GM12891 (cell line): ENCODE results near the gene NACA.

Experiments used
- DNase-seq: peaks from one replicate; pipeline ENCODE4 v3.0.0; 2011; ENCODE audit warnings: low spot score; ENCODE audit not compliant: insufficient read length
- FAIRE-seq: peaks from 2 replicates; lab custom pipeline; 2011; peaks lifted over from hg19 to GRCh38; lab: Jason Lieb, UNC
- PAX5 ChIP-seq: IDR thresholded peaks from 2 replicates; pipeline ENCODE4 v1.6.1; 2011; ENCODE audit warnings: low read length, moderate library complexity, mild to moderate bottlenecking; ENCODE audit not compliant: insufficient read depth, severe bottlenecking
- POLR2A ChIP-seq: IDR thresholded peaks from 2 replicates; pipeline ENCODE4 v1.6.1; 2011; ENCODE audit warnings: low read depth, low read length, control low read depth
- POLR2AphosphoS5 ChIP-seq: IDR thresholded peaks from 2 replicates; pipeline ENCODE4 v1.6.1; 2011; ENCODE audit warnings: low read depth, low read length, control low read depth
- POU2F2 ChIP-seq: IDR thresholded peaks from 2 replicates; pipeline ENCODE4 v1.6.1; 2011; ENCODE audit warnings: low read depth, mild to moderate bottlenecking, control low read depth, low read length, moderate library complexity
- SPI1 ChIP-seq: IDR thresholded peaks from 2 replicates; pipeline ENCODE4 v1.6.1; 2011; ENCODE audit warnings: low read depth, low read length, control low read depth
- TAF1 ChIP-seq: IDR thresholded peaks from 2 replicates; pipeline ENCODE4 v1.6.1; 2011; ENCODE audit warnings: low read depth, low read length, control low read depth

The NACA gene

DNA sequence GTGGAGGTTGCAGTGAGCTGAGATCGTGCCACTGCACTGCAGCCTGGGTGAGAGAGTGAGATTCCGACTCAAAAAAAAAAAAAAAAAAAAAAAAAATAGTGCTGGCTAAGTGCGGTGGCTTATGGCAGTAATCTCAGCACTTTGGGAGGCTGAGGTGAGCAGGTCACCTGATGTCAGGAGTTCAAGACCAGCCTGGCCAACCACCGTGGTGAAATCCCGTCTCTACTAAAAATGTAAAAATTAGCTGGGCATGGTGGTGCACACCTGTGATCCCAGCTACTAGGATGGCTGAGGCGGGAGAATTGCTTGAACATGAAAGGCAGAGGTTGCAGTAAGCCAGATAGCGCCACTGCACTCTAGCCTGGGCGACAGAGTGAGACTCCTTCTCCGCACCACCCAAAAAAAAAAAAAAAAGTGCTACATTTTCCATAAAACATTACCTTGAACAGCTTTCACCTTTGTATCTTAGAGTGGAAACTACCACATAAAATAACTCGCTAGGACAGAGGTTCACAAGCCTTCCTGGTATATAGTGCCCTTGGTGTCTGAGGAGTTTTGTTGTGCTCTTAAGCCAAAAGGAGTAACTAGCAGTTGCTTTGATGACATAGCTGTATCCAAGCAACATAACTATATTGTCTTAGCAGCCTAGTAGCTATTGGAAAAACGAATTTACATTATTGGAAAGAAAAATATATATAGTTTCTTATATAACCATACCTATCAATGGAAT is 48.1 kb downstream of the NACA start:
- FAIRE-seq (no peak), DNase-seq (no peak)
- TF ChIP-seq PAX5 (no peak), POLR2AphosphoS5 (no peak), POU2F2 (no peak), TAF1 (no peak), POLR2A (no peak), SPI1 (no peak)

- TF ChIP-seq SPI1, result no peak
- TF ChIP-seq POLR2A, result no peak
- no peak for TF ChIP-seq POU2F2
- no peak for TF ChIP-seq TAF1
- no peak for TF ChIP-seq PAX5
- no peak for TF ChIP-seq POLR2AphosphoS5
- FAIRE-seq (no peak), DNase-seq (no peak)
Observed at GRCh38 chr12:56671608-56672007, 53.5 kb downstream of the NACA start.

DNA sequence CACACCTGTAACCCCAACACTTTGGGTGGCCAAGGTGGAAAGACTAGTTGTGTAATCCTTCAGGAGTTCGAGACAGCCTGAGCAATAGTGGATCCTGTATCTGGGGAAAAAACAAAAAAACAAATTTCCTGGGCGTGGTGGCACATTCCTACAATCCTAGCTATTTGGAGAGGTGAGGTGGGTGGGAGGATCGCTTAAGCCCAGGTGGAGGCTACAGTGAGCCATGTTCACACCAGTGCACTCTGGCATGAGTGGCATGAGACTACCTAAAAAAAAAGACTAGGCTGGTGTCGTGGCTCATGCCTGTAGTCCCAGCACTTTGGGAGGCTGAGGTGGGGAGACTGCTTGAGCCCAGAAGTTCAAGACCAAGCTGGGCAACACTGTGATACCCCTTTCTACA is 54.3 kb downstream of the NACA start:
- TF ChIP-seq POLR2A, result no peak
- TF ChIP-seq PAX5, result no peak
- no peak for TF ChIP-seq POLR2AphosphoS5
- DNase-seq (no peak), FAIRE-seq (no peak)

DNA sequence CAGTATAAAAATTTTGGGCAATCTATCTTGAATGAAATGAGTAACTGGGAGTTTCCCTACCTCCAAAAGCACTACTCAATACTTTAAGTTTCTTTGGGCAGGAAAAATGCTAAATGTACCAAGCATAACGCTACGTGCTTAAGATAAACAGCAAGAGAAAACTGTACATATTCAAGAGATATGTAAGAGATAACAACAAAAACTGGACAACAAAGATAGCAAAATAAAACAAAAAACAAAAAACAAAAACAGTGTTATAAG is 57.0 kb downstream of the NACA start:
- TF ChIP-seq PAX5 (no peak), POLR2A (no peak), SPI1 (no peak)
- FAIRE-seq, result no peak

More for the DNA sequence above, 57.0 kb downstream of the NACA start:
- no peak for DNase-seq
